Astrocyte of the hippocampus (primary cell): Measurements from ENCODE around the gene ARHGAP18.

ENCODE experiments used
- DNase-seq: peaks from one replicate; pipeline ENCODE4 v3.0.0; 2011; ENCODE audit warnings: low read depth, low spot score

ARHGAP18 gene

GRCh38 chr6:129667621-129668020 lies 42.4 kb downstream of the ARHGAP18 start:
- peak; percentile 42 for DNase-seq

DNA sequence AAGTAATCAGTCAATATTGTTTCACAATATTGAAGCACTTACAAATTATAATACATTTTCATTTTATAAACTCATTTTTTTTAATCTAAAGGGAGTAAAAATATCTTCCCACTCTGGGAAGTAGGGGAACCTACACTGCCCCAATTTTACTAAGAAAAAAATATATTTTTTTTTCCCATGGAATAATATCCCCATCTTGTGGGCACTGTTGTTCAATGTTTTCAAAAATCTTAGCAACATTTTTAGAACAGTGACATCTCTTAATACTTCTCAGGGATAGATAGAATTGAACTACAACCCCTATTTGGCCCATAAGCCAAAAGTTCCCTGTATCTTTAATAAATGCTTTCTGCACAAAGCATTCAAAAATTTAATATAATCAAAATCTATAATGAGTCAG lies 42.9 kb downstream of the ARHGAP18 start:
- DNase-seq = no peak

- no peak for DNase-seq
These were observed 44.4 kb downstream of the ARHGAP18 start for GRCh38 chr6:129665555-129665954.

DNA sequence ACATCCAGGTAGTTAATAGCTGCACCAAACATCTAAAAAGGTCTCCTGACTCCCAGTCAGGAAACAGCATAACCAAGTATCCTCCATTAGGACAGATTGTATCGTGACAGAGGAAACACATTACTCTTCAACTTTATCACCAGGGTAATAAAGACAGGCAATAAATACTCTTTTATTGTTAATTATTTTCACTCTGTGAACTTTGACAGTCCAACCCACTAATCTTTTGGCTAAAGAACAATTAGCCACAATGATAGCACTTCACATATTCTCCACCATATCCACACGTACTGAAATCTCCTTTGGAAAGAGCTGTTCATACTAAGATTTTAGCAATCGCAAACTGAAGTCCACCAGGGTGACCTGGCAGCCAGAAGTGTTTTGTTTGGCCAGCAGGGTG lies 46.4 kb downstream of the ARHGAP18 start:
- DNase-seq = no peak

DNA sequence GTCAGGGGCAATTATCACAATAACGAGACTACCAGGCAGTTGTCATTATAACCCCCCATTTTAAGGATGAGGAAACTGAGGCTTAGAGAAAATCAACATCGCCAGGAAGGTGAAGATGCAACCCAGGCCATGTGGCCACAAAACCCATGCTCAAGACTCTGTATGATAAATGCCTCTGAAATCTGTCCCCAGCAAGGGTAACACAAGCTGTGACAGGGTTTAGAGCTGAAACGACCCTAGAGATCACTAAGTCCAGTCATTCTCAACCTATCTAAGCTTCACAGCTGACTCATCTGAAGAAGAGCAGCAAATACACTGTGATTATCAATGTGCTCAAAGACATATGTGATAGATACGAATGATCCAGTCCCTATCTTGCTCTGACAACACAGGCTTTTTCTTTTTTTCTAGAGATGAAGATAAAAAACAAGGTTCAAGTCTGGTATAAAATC lies 47.0 kb downstream of the ARHGAP18 start:
- no peak for DNase-seq

GRCh38 chr6:129662406-129662766 lies 47.6 kb downstream of the ARHGAP18 start:
- no peak for DNase-seq

DNA sequence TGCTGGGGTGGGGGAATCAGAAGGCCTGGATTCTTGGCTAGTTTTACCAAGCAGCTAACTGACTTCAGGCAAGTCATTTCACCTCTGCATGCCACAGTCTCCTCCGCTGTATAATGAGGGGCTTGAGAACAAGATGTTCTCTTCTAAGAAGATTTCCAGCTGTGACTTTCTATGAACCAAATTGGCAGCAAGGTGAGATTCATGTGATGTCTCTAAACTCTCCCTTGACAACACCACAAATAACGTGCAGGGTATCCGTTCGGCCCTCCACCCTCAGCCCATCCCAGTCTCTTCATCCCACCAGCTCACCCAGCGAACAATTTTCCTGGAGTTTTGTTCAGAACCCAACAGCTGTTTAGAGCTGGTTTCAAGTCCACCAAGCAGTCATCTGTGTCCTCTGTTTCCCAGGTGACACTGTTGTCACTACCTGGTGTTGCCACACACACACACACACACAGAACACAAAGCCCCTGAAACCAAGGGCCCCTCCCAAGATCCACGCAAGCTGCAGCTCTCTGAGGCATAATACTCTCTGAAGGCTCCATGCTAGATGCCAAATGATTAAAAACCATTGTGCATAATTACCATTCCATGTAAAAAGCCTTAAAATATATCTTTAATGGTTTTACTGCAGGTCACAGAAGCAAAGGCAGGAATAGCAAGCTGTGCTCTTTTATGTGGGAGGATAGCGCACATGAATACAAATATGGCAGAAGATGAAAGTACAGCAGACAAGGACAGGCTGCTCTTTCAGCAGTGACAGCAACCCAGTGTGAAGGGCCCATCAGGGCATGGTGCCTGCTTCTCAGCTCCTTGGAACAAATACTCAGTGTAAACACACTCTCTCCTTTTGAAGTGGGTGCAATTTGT lies 48.2 kb downstream of the ARHGAP18 start:
- peak; percentile 25 for DNase-seq

DNA sequence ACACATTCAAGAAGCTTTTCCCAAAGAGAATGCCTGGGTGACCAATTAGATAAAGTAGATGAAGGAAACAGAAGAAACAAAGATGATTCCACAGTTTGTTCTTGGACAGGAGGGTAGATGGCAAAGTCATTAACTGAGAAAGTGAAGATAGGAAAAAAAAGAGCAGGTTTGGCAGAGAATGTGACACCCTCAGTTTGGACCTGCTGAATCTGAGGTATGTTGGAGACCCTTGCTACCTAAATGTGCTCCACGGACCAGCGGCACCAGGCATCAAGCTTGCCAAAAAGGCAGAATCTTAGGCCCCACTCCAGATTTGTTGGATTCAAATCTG lies 49.7 kb downstream of the ARHGAP18 start:
- DNase-seq = no peak

- DNase-seq = no peak
These were observed 50.2 kb downstream of the ARHGAP18 start for GRCh38 chr6:129659590-129660345.

GRCh38 chr6:129659167-129659566 lies 50.8 kb downstream of the ARHGAP18 start:
- no peak for DNase-seq

DNA sequence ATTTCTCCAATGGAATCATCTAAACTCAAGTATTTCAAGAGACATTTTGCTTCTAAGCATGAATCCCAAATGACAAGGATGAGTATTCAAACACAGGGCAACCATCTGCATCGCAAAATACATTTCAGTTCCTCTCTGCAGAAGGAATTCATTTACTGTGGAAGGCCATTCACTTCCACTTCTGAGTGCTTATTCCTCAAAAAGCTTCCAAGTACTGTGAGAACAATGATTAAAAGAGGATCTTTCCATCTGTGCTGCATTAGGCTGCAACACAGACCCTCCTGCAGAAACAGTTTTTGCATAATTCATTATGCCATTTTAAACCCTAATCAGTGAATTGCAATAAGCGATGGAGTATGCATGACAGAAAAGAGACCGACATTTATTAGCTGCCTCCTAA lies 52.5 kb downstream of the ARHGAP18 start:
- no peak for DNase-seq

GRCh38 chr6:129655334-129655733 lies 54.6 kb downstream of the ARHGAP18 start:
- DNase-seq = no peak

GRCh38 chr6:129653746-129654145 lies 56.2 kb downstream of the ARHGAP18 start:
- no peak for DNase-seq

- DNase-seq = no peak
These were observed 56.7 kb downstream of the ARHGAP18 start for GRCh38 chr6:129653229-129653628.

DNA sequence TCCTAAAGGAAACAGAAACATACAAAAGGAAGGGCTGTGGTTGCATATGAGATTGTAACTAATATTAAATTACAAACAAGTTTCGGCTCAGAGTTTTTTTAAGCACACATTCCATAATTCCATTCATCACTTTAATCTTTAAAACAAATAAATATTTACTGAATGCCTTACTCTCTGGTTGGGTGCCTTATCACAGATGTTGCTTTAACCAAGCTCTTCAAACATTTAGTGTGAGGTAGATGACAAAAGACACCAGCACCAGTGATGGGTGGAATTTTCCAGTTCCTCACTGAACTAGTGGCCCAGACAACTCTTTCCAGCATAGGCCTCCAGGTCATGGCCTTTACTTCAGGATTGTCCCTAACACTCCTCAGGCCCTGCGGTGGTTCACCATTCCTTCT lies 58.7 kb downstream of the ARHGAP18 start:
- DNase-seq = no peak

- DNase-seq = no peak
These were observed 61.0 kb downstream of the ARHGAP18 start for GRCh38 chr6:129648819-129649491.

DNA sequence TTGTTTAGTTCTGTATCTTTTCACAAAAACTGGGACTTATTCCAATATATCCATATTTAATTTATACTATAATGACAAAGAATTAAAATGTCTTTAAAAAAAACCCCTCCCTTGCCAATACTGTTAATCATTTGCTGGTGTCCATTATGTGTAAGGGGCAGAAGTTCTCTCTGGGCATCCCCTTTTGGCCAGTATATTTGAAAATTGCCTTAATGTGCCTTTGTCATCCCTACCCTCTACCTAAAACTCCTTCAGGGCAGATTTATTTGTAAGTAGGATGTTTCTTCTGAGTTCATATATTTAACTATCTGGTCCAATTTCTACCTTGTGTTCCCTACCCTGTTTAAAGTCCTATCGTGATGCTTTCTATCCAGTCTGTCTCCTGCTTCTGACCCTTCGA lies 62.9 kb downstream of the ARHGAP18 start:
- DNase-seq = no peak

- DNase-seq = no peak
These were observed 63.3 kb downstream of the ARHGAP18 start for GRCh38 chr6:129646642-129647041.

GRCh38 chr6:129645830-129646579 lies 64.0 kb downstream of the ARHGAP18 start:
- DNase-seq = no peak

GRCh38 chr6:129645106-129645829 lies 64.7 kb downstream of the ARHGAP18 start:
- peak; percentile 26 for DNase-seq

DNA sequence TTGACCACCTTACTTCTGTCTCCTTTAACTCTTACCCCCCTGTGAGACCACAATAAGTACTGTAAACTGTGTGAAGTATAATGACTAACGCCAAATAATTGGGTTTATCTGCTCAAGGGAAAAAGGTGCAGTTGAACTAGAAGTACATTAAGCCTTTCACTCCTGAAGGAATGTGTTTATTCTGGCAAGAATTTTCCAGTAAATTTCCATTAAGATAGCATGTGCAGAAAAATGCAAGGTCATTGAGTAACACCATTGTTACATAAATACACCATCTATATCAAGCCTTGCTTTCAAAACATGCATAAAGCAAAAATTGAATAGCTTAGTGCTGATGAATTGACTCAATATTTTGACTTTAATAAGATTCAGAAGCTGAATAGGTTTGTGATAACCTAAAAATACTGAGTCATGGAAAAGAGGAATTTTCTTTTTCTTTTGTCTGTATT lies 65.4 kb downstream of the ARHGAP18 start:
- peak; percentile 80 for DNase-seq
